Endothelial cell of umbilical vein (primary cell): ENCODE results near the gene C12orf60. TPM values are rescaled to one million over a fixed set of nuclear protein-coding genes. Genes with fewer than 3 reads are reported as not detected.
A peak's percentile ranks its signal among the peaks of the same experiment; 100 is the strongest.

Experiments used
- BruUV-seq: library from RNA; stranded (reverse); fragments of 400-500 nt; replicated peaks from 2 replicates; lab custom pipeline; 2021; lab: Mats Ljungman, UMichigan
- CTCF ChIA-PET: fragments of 300-600, 350-600 bp; sonication (Branson Sonifier 250); formaldehyde crosslinking; loops from one replicate; lab custom pipeline; 2021; ENCODE audit warnings: antibody characterized with exemption, inconsistent platforms; lab: Charles Lee
- POLR2A ChIA-PET: fragments of 300-600, 350-600 bp; sonication (Branson Sonifier 250); formaldehyde crosslinking; loops from one replicate; lab custom pipeline; 2021; ENCODE audit warnings: antibody characterized with exemption, inconsistent platforms; lab: Charles Lee
- DNase-seq: peaks from one replicate; pipeline ENCODE4 v3.0.0-alpha.2; 2011; ENCODE audit warnings: low read depth, low spot score
- FAIRE-seq: peaks from 2 replicates; lab custom pipeline; 2011; peaks lifted over from hg19 to GRCh38; lab: Jason Lieb, UNC
- H2AFZ ChIP-seq: 2 replicates; pipeline ENCODE4 v1.6.0; 2012; ENCODE audit warnings: low read depth, low read length, control low read depth, inconsistent platforms
- H3K27ac ChIP-seq: 2 replicates; pipeline ENCODE4 v1.5.1; 2011; ENCODE audit warnings: low read depth, mild to moderate bottlenecking, control low read depth, low read length, moderate library complexity; ENCODE audit not compliant: insufficient read depth
- H3K27me3 ChIP-seq, 2 experiments: 2 replicates each; pipeline versions ENCODE4 v1.6.0 to v1.6.1; 2011; ENCODE audit warnings: low read length in 2 of 2, mixed read lengths in 1 of 2; ENCODE audit not compliant: control insufficient read depth in 2 of 2, insufficient read depth in 2 of 2
- H3K36me3 ChIP-seq, 2 experiments: 2 replicates in 1 of 2; 3 replicates in 1 of 2; pipeline ENCODE4 v1.5.1; 2011; ENCODE audit warnings: low read length in 2 of 2, mild to moderate bottlenecking in 1 of 2, moderate library complexity in 1 of 2; ENCODE audit not compliant: control insufficient read depth in 2 of 2, insufficient read depth in 2 of 2; ENCODE audit errors: extremely low read depth in 1 of 2
- H3K4me1 ChIP-seq: 3 replicates; pipeline ENCODE4 v1.5.1; 2011; ENCODE audit warnings: mild to moderate bottlenecking, low read length; ENCODE audit not compliant: control insufficient read depth, insufficient read depth; ENCODE audit errors: extremely low read depth
- H3K4me2 ChIP-seq: 2 replicates; pipeline ENCODE4 v1.6.1; 2011; ENCODE audit warnings: low read length, control low read depth, mixed read lengths; ENCODE audit not compliant: insufficient read depth
- H3K4me3 ChIP-seq, 3 experiments: fragments of 200-600 bp in 1 of 3; sonication (generic), shearing (Covaris generic) in 1 of 3; replicated peaks in 1 of 3; 2 replicates each; pipeline ENCODE4 v1.5.1; 2011 to 2016; ENCODE audit warnings: control low read depth in 3 of 3, low read length in 3 of 3, mild to moderate bottlenecking in 2 of 3, inconsistent platforms in 1 of 3, low read depth in 1 of 3, moderate library complexity in 1 of 3; ENCODE audit not compliant: insufficient read depth in 1 of 3
- H3K79me2 ChIP-seq: 2 replicates; pipeline ENCODE4 v1.6.0; 2012; ENCODE audit warnings: low read length, inconsistent platforms; ENCODE audit not compliant: control insufficient read depth, insufficient read depth
- H3K9ac ChIP-seq: replicated peaks from 2 replicates; pipeline ENCODE3; 2011; ENCODE audit warnings: low read length, control low read depth; ENCODE audit not compliant: insufficient read depth; ENCODE audit errors: extremely low read depth
- H3K9me1 ChIP-seq: replicated peaks from 3 replicates; pipeline ENCODE4 v1.6.0; 2011; ENCODE audit warnings: mild to moderate bottlenecking, low read length; ENCODE audit not compliant: control insufficient read depth, insufficient read depth; ENCODE audit errors: extremely low read depth
- H3K9me3 ChIP-seq: replicated peaks from 2 replicates; pipeline ENCODE4 v1.5.1; 2012; ENCODE audit warnings: low read length, inconsistent platforms; ENCODE audit not compliant: control insufficient read depth, insufficient read depth
- H4K20me1 ChIP-seq: replicated peaks from 2 replicates; pipeline ENCODE3; 2011; ENCODE audit warnings: mild to moderate bottlenecking, low read length; ENCODE audit not compliant: control insufficient read depth, insufficient read depth; ENCODE audit errors: extremely low read depth
- EZH2 ChIP-seq: IDR thresholded peaks from 2 replicates; pipeline ENCODE4 v1.6.1; 2012; ENCODE audit warnings: borderline replicate concordance, low read depth, mild to moderate bottlenecking, moderate library complexity, low read length, inconsistent platforms; ENCODE audit not compliant: severe bottlenecking
- FOS ChIP-seq: IDR thresholded peaks from 2 replicates; pipeline ENCODE4 v1.6.1; 2011; ENCODE audit warnings: mild to moderate bottlenecking, low read length, moderate library complexity, borderline replicate concordance; ENCODE audit not compliant: insufficient read depth
- GATA2 ChIP-seq: IDR thresholded peaks from 2 replicates; pipeline ENCODE4 v1.7.0; 2011; ENCODE audit warnings: low read depth, mild to moderate bottlenecking, moderate library complexity, mixed read lengths, low read length; ENCODE audit not compliant: insufficient read length, insufficient read depth
- JUN ChIP-seq: IDR thresholded peaks from 2 replicates; pipeline ENCODE4 v1.6.1; 2011; ENCODE audit warnings: borderline replicate concordance, low read depth; ENCODE audit not compliant: insufficient read length, insufficient read depth
- MAX ChIP-seq: IDR thresholded peaks from 2 replicates; pipeline ENCODE4 v1.6.1; 2011; ENCODE audit not compliant: insufficient read depth, insufficient read length
- MYC ChIP-seq: IDR thresholded peaks from one replicate; pipeline ENCODE4 v1.6.1; 2011; ENCODE audit warnings: mild to moderate bottlenecking, low read depth, low read length
- POLR2A ChIP-seq: IDR thresholded peaks from 2 replicates; pipeline ENCODE4 v1.6.1; 2012; ENCODE audit warnings: low read depth, mild to moderate bottlenecking, control low read depth, low read length
- POLR2AphosphoS5 ChIP-seq: IDR thresholded peaks from 2 replicates; pipeline ENCODE4 v1.6.1; 2012; ENCODE audit warnings: low read depth, mild to moderate bottlenecking, control low read depth, low read length, moderate library complexity; ENCODE audit not compliant: insufficient read depth
- dilution Hi-C: fragments of 300-500 bp; cut with MboI; formaldehyde crosslinking; loops from one replicate; pipeline ENCODE4 v1.15.0; 2019; ENCODE audit warnings: low sequenced_read_pairs; ENCODE audit not compliant: extremely low pct_ligation_motif_present
- intact Hi-C: fragments of 100-400 bp; cut with micrococcal nuclease; formaldehyde crosslinking; loops from one replicate; pipeline ENCODE4 v1.10.0; 2022
- polyA plus RNA-seq, 4 experiments: library from polyadenylated mRNA; depleted of rRNA in 3 of 4; stranded (reverse) in 3 of 4; unstranded in 1 of 4; fragments of >200 nt; gene quantifications; 2 replicates each; pipeline versions ENCODE4 v1.2.1 to v1.2.3, GENCODE V29; 2011 to 2012; ENCODE audit warnings: missing spikeins in 1 of 4
- total RNA-seq: library from RNA; stranded (reverse); gene quantifications from 2 replicates; pipeline ENCODE4 v1.2.3, GENCODE V29; 2021
- TF ChIP-seq, protein P1 (sequence below), 2 donors: IDR thresholded peaks; 1 replicate in 1 of 2; 2 replicates in 1 of 2; pipeline ENCODE4 v1.5.1; 2011; ENCODE audit warnings: low read length in 2 of 2, mild to moderate bottlenecking in 2 of 2, moderate library complexity in 2 of 2, control low read depth in 1 of 2, inconsistent platforms in 1 of 2, low read depth in 1 of 2; ENCODE audit not compliant: insufficient read depth in 1 of 2; ENCODE audit errors: extremely low read depth in 1 of 2

The C12orf60 gene
- total and polyA plus RNA-seq, 2 donors (not counting 3 experiments of a cell fraction or from before 2014, with no cell fraction given) = 0.52 to 1.3 TPM

GRCh38 chr12:14771651-14772137, 31.8 kb upstream of the C12orf60 start:
- FAIRE-seq (no peak), DNase-seq (no peak)
- Histone ChIP-seq H3K4me2 (peak overlapping the region; percentile 60), H3K79me2 (peaks cover 19% of the 10 kb centered on the region), H2AFZ (peak overlapping the region; percentile 64), H3K9me1 (no peaks in the 10 kb centered on the region), H3K27me3 (no peaks in the 10 kb centered on the region), H3K9ac (peak overlapping the region; percentile 73), H3K36me3 (no peaks in the 10 kb centered on the region), H4K20me1 (no peaks in the 10 kb centered on the region), H3K9me3 (no peaks in the 10 kb centered on the region), H3K4me1 (peaks cover 18% of the 10 kb centered on the region), H3K4me3 (no peak overlapping the region), H3K27ac (no peak overlapping the region)
- dilution Hi-C loops (no loop called here), intact Hi-C loops (loop anchor here (1.0 to 5.0 kb wide), 7 partner anchors 116 to 1111 kb away; partner anchors contain the start of genes ATF7IP, MGP, RERG and STRAP)
- ChIA-PET POLR2A (interaction anchor here (0.7 to 2.0 kb wide), 4 partner anchors 10 to 32 kb away, joined by 3 to 12 read pairs (median 4); partner anchors contain the start of genes C12orf60 and WBP11), CTCF (interaction anchor here (1.4 to 3.3 kb wide), 5 partner anchors 31 to 533 kb away, joined by 5 to 22 read pairs (median 15); partner anchors contain the start of genes C12orf60, RERG and WBP11)
- no TSS peak for BruUV-seq
- TF ChIP-seq JUN (peak; percentile 37), FOS (no peak), MYC (no peak)

DNA sequence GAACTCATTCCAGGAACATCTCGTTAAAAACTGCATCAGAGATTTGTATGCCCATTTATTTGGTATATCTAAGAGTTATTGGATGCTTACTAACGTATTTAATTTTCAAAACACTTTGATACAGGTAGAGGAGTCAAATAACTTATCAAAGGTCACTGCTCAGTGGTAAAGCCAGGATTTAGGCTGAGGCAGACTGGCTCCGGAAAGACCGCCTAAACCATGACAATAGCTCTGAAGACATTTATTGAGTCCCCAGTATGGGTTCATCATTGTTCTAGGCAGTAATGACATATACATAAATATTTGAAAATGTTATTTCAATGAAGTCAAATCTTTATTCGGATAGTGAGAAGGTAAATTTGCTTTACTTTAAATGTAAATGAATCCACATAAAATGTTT, 30.5 kb upstream of the C12orf60 start:
- no peaks in the 10 kb centered on the region for H3K27me3 ChIP-seq

More for the DNA sequence above, 30.5 kb upstream of the C12orf60 start:
- H3K4me2 ChIP-seq = peak overlapping the region; percentile 55
- no peak overlapping the region for H2AFZ ChIP-seq
- H3K79me2 ChIP-seq = peaks cover 19% of the 10 kb centered on the region
- no peaks in the 10 kb centered on the region for H3K36me3 ChIP-seq
- no peaks in the 10 kb centered on the region for H4K20me1 ChIP-seq
- H3K9ac ChIP-seq = no peak overlapping the region
- H3K4me1 ChIP-seq = peaks cover 21% of the 10 kb centered on the region
- no TSS peak for BruUV-seq
- TF ChIP-seq MYC = no peak
- no peak for TF ChIP-seq MAX
- TF ChIP-seq, protein P1, sequence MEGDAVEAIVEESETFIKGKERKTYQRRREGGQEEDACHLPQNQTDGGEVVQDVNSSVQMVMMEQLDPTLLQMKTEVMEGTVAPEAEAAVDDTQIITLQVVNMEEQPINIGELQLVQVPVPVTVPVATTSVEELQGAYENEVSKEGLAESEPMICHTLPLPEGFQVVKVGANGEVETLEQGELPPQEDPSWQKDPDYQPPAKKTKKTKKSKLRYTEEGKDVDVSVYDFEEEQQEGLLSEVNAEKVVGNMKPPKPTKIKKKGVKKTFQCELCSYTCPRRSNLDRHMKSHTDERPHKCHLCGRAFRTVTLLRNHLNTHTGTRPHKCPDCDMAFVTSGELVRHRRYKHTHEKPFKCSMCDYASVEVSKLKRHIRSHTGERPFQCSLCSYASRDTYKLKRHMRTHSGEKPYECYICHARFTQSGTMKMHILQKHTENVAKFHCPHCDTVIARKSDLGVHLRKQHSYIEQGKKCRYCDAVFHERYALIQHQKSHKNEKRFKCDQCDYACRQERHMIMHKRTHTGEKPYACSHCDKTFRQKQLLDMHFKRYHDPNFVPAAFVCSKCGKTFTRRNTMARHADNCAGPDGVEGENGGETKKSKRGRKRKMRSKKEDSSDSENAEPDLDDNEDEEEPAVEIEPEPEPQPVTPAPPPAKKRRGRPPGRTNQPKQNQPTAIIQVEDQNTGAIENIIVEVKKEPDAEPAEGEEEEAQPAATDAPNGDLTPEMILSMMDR (IDR thresholded peaks at IDR 0.05; ENCODE audit: extremely low read depth in 1 of 2, insufficient read depth in 1 of 2, low read depth in 1 of 2, low read length in 2 of 2) = no peak
- TF ChIP-seq FOS = no peak
- no peak for TF ChIP-seq GATA2
- no peak for TF ChIP-seq JUN
- TF ChIP-seq POLR2A = no peak
- TF ChIP-seq EZH2 = no peak
- TF ChIP-seq POLR2AphosphoS5 = no peak
- ChIA-PET POLR2A (interaction anchor here (1.0 kb wide), 1 partner anchor 31 kb away, joined by 3 read pairs; the partner anchor contains the start of genes C12orf60 and WBP11), CTCF (interaction anchor here (1.0 kb wide), 1 partner anchor 222 kb away, joined by 3 read pairs; no protein-coding TSS in a partner anchor)
- H3K4me3 ChIP-seq = no peak overlapping the region
- FAIRE-seq = no peak
- no peak for DNase-seq
- H3K9me1 ChIP-seq = no peaks in the 10 kb centered on the region
- dilution Hi-C loops = no loop called here
- intact Hi-C loops = loop anchor here (5.0 kb wide), 4 partner anchors 114 to 1109 kb away; partner anchors contain the start of genes ATF7IP, MGP and STRAP
- H3K9me3 ChIP-seq = no peaks in the 10 kb centered on the region
- H3K27ac ChIP-seq = no peak overlapping the region
